ENCODE results near the gene MAP7D3.
"Not testable (repeated sequence)": the region's sequence is repeated elsewhere in the genome, so short reads cannot be mapped to it uniquely, and the experiment has no call there.

MAP7D3 gene

GRCh38 chrX:136295380-136295779 lies 44.2 kb upstream of the MAP7D3 start (continued):
- TF ChIP-seq ZNF621 (tag by site-specific recombination; IDR thresholded peaks at IDR 0.05) (no peak), ZNF785 (tag by site-specific recombination; IDR thresholded peaks at IDR 0.05) (no peak)

- H3K27ac ChIP-seq (ENCODE audit: extremely low read depth, low read depth, low read length) = no peak overlapping the region
- ChIA-PET CTCF (no interaction called here), POLR2A (no interaction called here)
- no peak overlapping the region for H3K4me3 ChIP-seq (ENCODE audit: low read depth, low read length)
- H3K4me1 ChIP-seq (ENCODE audit: control insufficient read depth, insufficient read depth, low read length) = no peaks in the 10 kb centered on the region
- H3K9me3 ChIP-seq (ENCODE audit: control insufficient read depth, insufficient read depth, low read depth, low read length) = no peaks in the 10 kb centered on the region
- no peak for TF ChIP-seq ZNF529 (tag by site-specific recombination; IDR thresholded peaks at IDR 0.05; ENCODE audit: insufficient replicate concordance)
- TF ChIP-seq ZNF248 (tag by site-specific recombination; IDR thresholded peaks at IDR 0.05) = no peak
- TF ChIP-seq ZSCAN18 (tag by site-specific recombination; IDR thresholded peaks at IDR 0.05) = no peak
- no peak for TF ChIP-seq ZNF239 (tag by site-specific recombination; IDR thresholded peaks at IDR 0.05)
- TF ChIP-seq ZNF148 (tag by site-specific recombination; IDR thresholded peaks at IDR 0.05; ENCODE audit: borderline replicate concordance) = no peak
- no peak for TF ChIP-seq ZNF544 (tag by site-specific recombination; IDR thresholded peaks at IDR 0.05)
- no peak for TF ChIP-seq ZBTB49 (tag by site-specific recombination; IDR thresholded peaks at IDR 0.05; ENCODE audit: low read depth)
- TF ChIP-seq ZNF394 (tag by site-specific recombination; IDR thresholded peaks at IDR 0.05; ENCODE audit: borderline replicate concordance) = no peak
- no peak for TF ChIP-seq ZSCAN5A (tag by site-specific recombination; IDR thresholded peaks at IDR 0.05)
- TF ChIP-seq ZNF530 (tag by site-specific recombination; IDR thresholded peaks at IDR 0.05; ENCODE audit: low read depth) = no peak
- TF ChIP-seq ZNF37A (tag by site-specific recombination; IDR thresholded peaks at IDR 0.05) = no peak
- no peak for TF ChIP-seq ZNF791 (tag by site-specific recombination; IDR thresholded peaks at IDR 0.05)
- H3K36me3 ChIP-seq (ENCODE audit: control insufficient read depth in 2 of 2, insufficient read depth in 1 of 2, low read length in 2 of 2) = no peaks in the 10 kb centered on the region
Observed at GRCh38 chrX:136292656-136293055, 41.5 kb upstream of the MAP7D3 start.

- ChIA-PET CTCF (interaction anchor here (0.6 kb wide), 1 partner anchor 76 kb away, joined by 3 read pairs; no protein-coding TSS in a partner anchor), POLR2A (no interaction called here)
Observed at GRCh38 chrX:136291824-136292223, 40.6 kb upstream of the MAP7D3 start.

GRCh38 chrX:136286375-136286774 lies 35.2 kb upstream of the MAP7D3 start:
- CTCF ChIA-PET = interaction anchor here (1.1 to 1.5 kb wide), 2 partner anchors 17 to 19 kb away, joined by 3 to 4 read pairs; no protein-coding TSS in a partner anchor
- H3K9me3 ChIP-seq (ENCODE audit: control insufficient read depth, insufficient read depth, low read depth, low read length); POLR2A ChIA-PET; H3K36me3 ChIP-seq (ENCODE audit: control insufficient read depth in 2 of 2, insufficient read depth in 1 of 2, low read length in 2 of 2); H3K4me1 ChIP-seq (ENCODE audit: control insufficient read depth, insufficient read depth, low read length); H3K4me3 ChIP-seq (ENCODE audit: low read depth, low read length); H3K27ac ChIP-seq (ENCODE audit: extremely low read depth, low read depth, low read length): not testable (repeated sequence)

More at GRCh38 chrX:136291824-136292223, 40.6 kb upstream of the MAP7D3 start:
- TF ChIP-seq ZBTB48 (tag by site-specific recombination; IDR thresholded peaks at IDR 0.05) = no peak
- TF ChIP-seq KLF10 (tag by site-specific recombination; IDR thresholded peaks at IDR 0.05) = no peak
- TF ChIP-seq IKZF3 (tag by site-specific recombination; IDR thresholded peaks at IDR 0.05) = no peak
- no peak for TF ChIP-seq ZNF660 (tag by site-specific recombination; IDR thresholded peaks at IDR 0.05)
- no peak for TF ChIP-seq ZNF777 (tag by site-specific recombination; IDR thresholded peaks at IDR 0.05; ENCODE audit: borderline replicate concordance)
- H3K4me1 ChIP-seq (ENCODE audit: control insufficient read depth, insufficient read depth, low read length) = no peaks in the 10 kb centered on the region
- no peak overlapping the region for H3K27ac ChIP-seq (ENCODE audit: extremely low read depth, low read depth, low read length)
- H3K4me3 ChIP-seq (ENCODE audit: low read depth, low read length) = no peak overlapping the region
- no peaks in the 10 kb centered on the region for H3K9me3 ChIP-seq (ENCODE audit: control insufficient read depth, insufficient read depth, low read depth, low read length)
- no peaks in the 10 kb centered on the region for H3K36me3 ChIP-seq (ENCODE audit: control insufficient read depth in 2 of 2, insufficient read depth in 1 of 2, low read length in 2 of 2)

Data from HEK293 (cell line).